Thoracic aorta (tissue), 2 donors: ENCODE data around the gene ELL. TPM values are rescaled to one million over a fixed set of nuclear protein-coding genes. Genes with fewer than 3 reads are reported as not detected.

ENCODE experiments used
- ATAC-seq: fragments of 150-250 bp; one replicate; pipeline ENCODE4 v1.8.0; 2017; ENCODE audit warnings: low read depth; ENCODE audit not compliant: insufficient number of reproducible peaks, low FRiP score
- DNase-seq: peaks from one replicate; pipeline ENCODE4 v3.0.0-alpha.2; 2020; ENCODE audit warnings: low spot score
- H3K27ac ChIP-seq, 2 donors: fragments of 200-600 bp; sonication (generic); 1 replicate in 1 of 2; 2 replicates in 1 of 2; pipeline ENCODE4 v1.5.1; 2016; ENCODE audit warnings: mild to moderate bottlenecking in 2 of 2, moderate library complexity in 2 of 2
- H3K27me3 ChIP-seq: fragments of 200-600 bp; sonication (generic); replicated peaks from 2 replicates; pipeline ENCODE4 v1.6.0; 2016; ENCODE audit warnings: mild to moderate bottlenecking; ENCODE audit not compliant: insufficient read depth
- H3K36me3 ChIP-seq: fragments of 200-600 bp; sonication (generic); one replicate; pipeline ENCODE4 v1.5.1; 2016
- H3K4me1 ChIP-seq, 2 donors: fragments of 200-600 bp; sonication (generic); 1 replicate in 1 of 2; 2 replicates in 1 of 2; pipeline versions ENCODE4 v1.5.1 to v1.6.0; 2016; ENCODE audit warnings: low read depth in 2 of 2, mild to moderate bottlenecking in 1 of 2; ENCODE audit not compliant: control insufficient read depth in 1 of 2
- H3K4me3 ChIP-seq: fragments of 200-600 bp; sonication (generic); 2 replicates; pipeline ENCODE4 v1.5.1; 2016; ENCODE audit warnings: mild to moderate bottlenecking
- H3K9me3 ChIP-seq: fragments of 200-600 bp; sonication (generic); 2 replicates; pipeline ENCODE4 v1.5.1; 2016
- total RNA-seq, 2 donors: library from RNA; depleted of rRNA; stranded (reverse); fragments of >200 nt; gene quantifications; one replicate each; pipeline versions ENCODE4 v1.1.0 to v1.2.3, GENCODE V29; 2016
- TF ChIP-seq, protein P1 (sequence below): fragments of 200-600 bp; sonication (generic); IDR thresholded peaks from one replicate; pipeline ENCODE4 v1.5.1; 2019; ENCODE audit warnings: antibody characterized with exemption

The ELL gene
- total RNA-seq, 2 donors from 2014 or later = 28.3 to 35.0 TPM

DNA sequence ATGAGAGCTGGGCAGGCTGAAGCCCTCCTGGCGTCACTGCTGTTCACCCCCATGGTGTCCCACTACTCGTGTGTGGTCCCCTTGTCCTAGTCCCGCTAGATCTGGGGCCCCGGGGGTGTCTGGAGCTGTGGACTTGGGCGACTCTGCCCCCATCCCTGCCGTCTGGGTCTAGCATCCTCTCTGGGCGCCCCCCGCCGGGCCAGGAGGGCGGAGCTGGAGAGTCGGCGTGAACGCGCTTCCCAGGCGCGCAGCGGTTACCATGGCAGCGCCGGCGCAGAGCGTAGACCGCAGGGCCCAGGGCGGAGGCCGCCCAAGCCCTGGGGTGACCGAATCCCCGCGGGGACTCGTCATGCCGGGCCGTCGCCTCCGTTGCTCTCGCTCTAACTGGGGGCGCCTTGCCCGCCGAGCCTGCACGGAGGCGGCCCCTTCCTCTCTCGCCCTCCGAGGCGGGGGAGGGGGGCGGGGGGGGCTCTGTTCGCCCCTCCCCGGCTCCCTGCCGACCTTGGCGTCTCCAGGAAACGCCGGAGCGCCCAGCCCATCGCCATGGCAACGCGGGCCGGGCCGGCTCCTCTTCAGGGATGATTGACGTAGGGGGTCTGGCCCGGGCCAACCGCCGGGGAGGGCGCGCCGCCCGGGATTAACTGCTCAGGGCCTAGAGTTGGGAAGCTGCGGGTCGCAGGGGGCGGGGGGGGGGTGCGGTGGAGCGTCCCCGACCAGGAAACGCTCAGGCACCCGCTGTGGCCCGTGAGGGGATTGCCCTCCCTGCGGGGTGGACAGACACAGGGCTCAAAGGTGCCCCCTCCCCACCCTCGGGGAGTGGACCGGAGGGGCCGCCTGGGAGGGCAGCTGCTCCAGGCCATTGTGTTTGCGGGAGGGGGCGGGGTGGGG is 92.8 kb downstream of the ELL start:
- Histone ChIP-seq H3K9me3 (no peaks in the 10 kb centered on the region), H3K36me3 (no peaks in the 10 kb centered on the region), H3K4me1 (peaks cover 17 to 55% of the 10 kb centered on the region in 2 donors), H3K27ac (peak overlapping the region; percentile 43 to 54), H3K27me3 (no peaks in the 10 kb centered on the region), H3K4me3 (peak overlapping the region; percentile 69)
- ATAC-seq (no peak), DNase-seq (no peak)
- TF ChIP-seq, protein P1, sequence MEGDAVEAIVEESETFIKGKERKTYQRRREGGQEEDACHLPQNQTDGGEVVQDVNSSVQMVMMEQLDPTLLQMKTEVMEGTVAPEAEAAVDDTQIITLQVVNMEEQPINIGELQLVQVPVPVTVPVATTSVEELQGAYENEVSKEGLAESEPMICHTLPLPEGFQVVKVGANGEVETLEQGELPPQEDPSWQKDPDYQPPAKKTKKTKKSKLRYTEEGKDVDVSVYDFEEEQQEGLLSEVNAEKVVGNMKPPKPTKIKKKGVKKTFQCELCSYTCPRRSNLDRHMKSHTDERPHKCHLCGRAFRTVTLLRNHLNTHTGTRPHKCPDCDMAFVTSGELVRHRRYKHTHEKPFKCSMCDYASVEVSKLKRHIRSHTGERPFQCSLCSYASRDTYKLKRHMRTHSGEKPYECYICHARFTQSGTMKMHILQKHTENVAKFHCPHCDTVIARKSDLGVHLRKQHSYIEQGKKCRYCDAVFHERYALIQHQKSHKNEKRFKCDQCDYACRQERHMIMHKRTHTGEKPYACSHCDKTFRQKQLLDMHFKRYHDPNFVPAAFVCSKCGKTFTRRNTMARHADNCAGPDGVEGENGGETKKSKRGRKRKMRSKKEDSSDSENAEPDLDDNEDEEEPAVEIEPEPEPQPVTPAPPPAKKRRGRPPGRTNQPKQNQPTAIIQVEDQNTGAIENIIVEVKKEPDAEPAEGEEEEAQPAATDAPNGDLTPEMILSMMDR = no peak

DNA sequence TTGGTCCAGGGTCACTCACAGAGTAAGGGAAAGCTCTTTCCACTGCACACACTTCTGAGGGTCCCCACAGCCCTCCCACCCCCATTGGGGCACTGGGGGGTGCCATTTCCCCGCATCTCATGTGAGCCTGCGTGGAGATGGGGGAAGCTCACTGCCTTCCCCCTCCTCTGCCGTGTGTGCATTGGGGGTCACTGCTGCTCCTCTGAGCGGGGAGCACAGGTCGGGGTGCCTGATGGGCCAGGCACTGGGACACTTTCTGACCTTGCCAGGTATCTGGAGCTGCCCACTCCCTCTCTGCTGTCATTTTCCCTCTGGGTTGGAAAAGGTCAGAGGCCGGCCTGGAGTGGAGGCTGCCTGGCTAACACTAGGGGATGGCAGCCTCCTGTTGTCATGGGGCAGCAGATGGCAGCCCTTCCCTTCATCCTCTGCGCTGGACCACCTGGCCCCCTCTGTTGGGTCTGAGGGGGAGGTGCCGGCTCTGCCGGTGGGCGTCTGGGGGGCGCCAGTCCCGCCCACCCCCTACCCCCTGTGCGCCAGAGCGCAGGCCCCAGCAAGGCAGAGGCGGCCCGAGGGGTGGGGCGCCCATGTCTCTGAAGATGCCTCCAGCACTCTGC is 93.6 kb downstream of the ELL start:
- no peaks in the 10 kb centered on the region for H3K36me3 ChIP-seq
- peaks cover 15 to 59% of the 10 kb centered on the region in 2 donors for H3K4me1 ChIP-seq
- ATAC-seq = no peak
- DNase-seq = no peak
- peak overlapping the region; percentile 1 to 43 for H3K27ac ChIP-seq
- no peaks in the 10 kb centered on the region for H3K27me3 ChIP-seq
- H3K4me3 ChIP-seq = no peak overlapping the region
- TF ChIP-seq, protein P1 = no peak
- H3K9me3 ChIP-seq = no peaks in the 10 kb centered on the region

DNA sequence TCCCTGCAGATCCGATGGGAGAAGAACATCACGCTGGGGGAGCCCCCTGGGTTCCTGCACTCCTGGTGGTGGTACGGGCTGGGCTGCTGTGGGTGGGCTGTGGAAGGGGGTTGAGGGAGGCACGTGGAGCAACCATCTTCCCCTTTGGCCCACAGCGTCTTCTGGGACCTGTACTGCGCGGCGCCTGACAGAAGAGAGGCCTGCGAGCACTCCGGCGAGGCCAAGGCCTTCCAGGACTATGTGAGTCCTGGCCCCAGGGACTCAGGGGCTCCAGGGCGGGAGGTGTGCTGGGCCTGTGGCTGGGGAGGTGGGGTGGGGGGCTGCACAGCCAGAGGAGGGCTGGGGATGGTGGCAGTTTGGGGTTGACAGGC is 94.1 kb downstream of the ELL start:
- Histone ChIP-seq H3K27ac (no peak overlapping the region), H3K4me3 (no peak overlapping the region), H3K4me1 (peaks cover 15 to 57% of the 10 kb centered on the region in 2 donors), H3K9me3 (no peaks in the 10 kb centered on the region), H3K27me3 (no peaks in the 10 kb centered on the region), H3K36me3 (no peaks in the 10 kb centered on the region)
- TF ChIP-seq, protein P1 = no peak
- no peak for ATAC-seq
- no peak for DNase-seq

DNA sequence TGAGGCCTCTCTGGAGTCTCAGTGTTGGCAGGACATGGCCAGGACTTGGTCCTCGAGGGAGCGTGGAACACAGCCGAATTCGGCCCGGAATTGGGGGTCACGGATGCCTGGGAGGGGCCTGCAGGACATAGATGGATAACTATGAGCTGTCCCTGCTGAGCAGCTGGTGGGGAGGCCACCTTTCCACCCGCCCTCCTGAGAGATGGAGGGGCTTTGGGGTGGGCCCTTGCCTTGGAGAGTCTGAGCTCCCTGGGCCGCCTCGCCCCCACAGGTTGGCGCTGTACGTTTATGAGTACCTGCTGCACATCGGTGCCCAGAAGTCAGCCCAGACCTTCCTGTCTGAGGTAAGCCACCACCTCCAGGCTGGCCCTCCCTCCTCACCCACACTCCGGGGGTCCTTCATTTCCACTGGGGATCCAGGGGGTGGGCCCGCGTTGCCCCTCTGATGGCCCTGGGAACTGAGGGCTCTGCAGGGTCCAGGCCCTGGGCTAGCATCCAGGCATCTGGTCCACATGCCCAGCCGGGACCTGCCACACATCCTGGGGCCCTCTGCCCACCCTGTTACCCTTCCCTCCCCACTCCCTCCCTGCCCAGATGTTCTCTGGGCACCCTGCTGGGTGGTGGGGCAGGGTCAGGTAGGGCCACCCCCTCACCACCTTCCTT is 94.7 kb downstream of the ELL start:
- DNase-seq (no peak), ATAC-seq (no peak)
- Histone ChIP-seq H3K27me3 (no peaks in the 10 kb centered on the region), H3K4me1 (peaks cover 15 to 61% of the 10 kb centered on the region in 2 donors), H3K36me3 (no peaks in the 10 kb centered on the region), H3K9me3 (no peaks in the 10 kb centered on the region), H3K27ac (peak overlapping the region; percentile 77 to 86), H3K4me3 (no peak overlapping the region)
- TF ChIP-seq, protein P1 = no peak

DNA sequence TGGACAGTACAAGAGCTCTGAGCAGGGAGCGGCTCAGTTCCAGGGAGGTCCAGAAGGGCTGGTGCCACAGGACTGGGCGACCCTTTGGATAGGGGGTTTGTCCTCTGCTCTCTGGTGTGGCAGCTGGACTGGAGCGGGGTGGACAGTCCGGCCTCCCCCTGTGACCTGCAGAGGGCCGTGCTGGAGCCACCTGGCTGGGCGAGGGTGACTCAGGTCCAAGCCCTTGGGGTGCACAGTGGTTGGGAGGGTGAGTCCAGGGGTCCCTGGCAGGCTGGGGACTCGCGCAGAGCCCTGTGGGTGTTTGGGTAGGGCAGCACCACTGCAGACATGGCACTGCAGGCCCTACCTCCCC is 95.5 kb downstream of the ELL start:
- Histone ChIP-seq H3K4me1 (peaks cover 15 to 65% of the 10 kb centered on the region in 2 donors), H3K36me3 (no peaks in the 10 kb centered on the region), H3K4me3 (no peak overlapping the region), H3K27ac (peak overlapping the region; percentile 77 to 86), H3K9me3 (no peaks in the 10 kb centered on the region), H3K27me3 (no peaks in the 10 kb centered on the region)
- TF ChIP-seq, protein P1 = no peak
- ATAC-seq (no peak), DNase-seq (no peak)
